GM23338 (cell line): ENCODE data around the gene ZNF892. TPM values are rescaled to one million over a fixed set of nuclear protein-coding genes. Genes with fewer than 3 reads are reported as not detected.

Source experiments
- ATAC-seq: fragments of 200-7000 bp; cut with Tn5 transposase; 3 replicates; pipeline ENCODE4 v1.9.1; 2020
- DNase-seq: peaks from one replicate; pipeline ENCODE4 v3.0.0-alpha.2; 2015; ENCODE audit warnings: low spot score
- H2AFZ ChIP-seq: fragments of 200-600 bp; sonication (generic); 2 replicates; pipeline ENCODE4 v1.8.0; 2016; ENCODE audit warnings: antibody characterized with exemption, mild to moderate bottlenecking, moderate library complexity
- H3F3A ChIP-seq: fragments of 200-600 bp; sonication (generic); replicated peaks from 2 replicates; pipeline ENCODE4 v1.8.0; 2017; ENCODE audit warnings: antibody characterized with exemption, mixed run types, low read depth
- H3K27ac ChIP-seq: fragments of 200-600 bp; sonication (generic); 2 replicates; pipeline ENCODE4 v1.6.1; 2016; ENCODE audit warnings: low read depth
- H3K27me3 ChIP-seq: fragments of 200-600 bp; sonication (generic); 2 replicates; pipeline ENCODE4 v1.8.0; 2016; ENCODE audit warnings: mild to moderate bottlenecking, mixed run types, moderate library complexity; ENCODE audit not compliant: insufficient read depth
- H3K36me3 ChIP-seq: fragments of 200-600 bp; sonication (generic); 2 replicates; pipeline ENCODE4 v1.8.0; 2016; ENCODE audit warnings: mild to moderate bottlenecking; ENCODE audit not compliant: insufficient read depth
- H3K4me1 ChIP-seq: fragments of 200-600 bp; sonication (generic); 2 replicates; pipeline ENCODE4 v1.8.0; 2016; ENCODE audit warnings: mild to moderate bottlenecking, moderate library complexity; ENCODE audit not compliant: insufficient read depth
- H3K4me2 ChIP-seq: fragments of 200-600 bp; sonication (generic); 2 replicates; pipeline ENCODE4 v1.7.1; 2017; ENCODE audit warnings: mixed run types
- H3K4me3 ChIP-seq: fragments of 200-600 bp; sonication (generic); 2 replicates; pipeline ENCODE4 v1.6.1; 2016; ENCODE audit warnings: mixed run types
- H3K79me2 ChIP-seq: fragments of 200-600 bp; sonication (generic); replicated peaks from 2 replicates; pipeline ENCODE4 v1.8.0; 2017; ENCODE audit warnings: mild to moderate bottlenecking; ENCODE audit not compliant: insufficient read depth
- H3K9me2 ChIP-seq: fragments of 200-600 bp; sonication (generic); 2 replicates; pipeline ENCODE4 v1.8.0; 2017; ENCODE audit not compliant: insufficient read depth
- H4K20me1 ChIP-seq: fragments of 200-600 bp; sonication (generic); replicated peaks from 2 replicates; pipeline ENCODE4 v1.8.0; 2017; ENCODE audit warnings: mild to moderate bottlenecking; ENCODE audit not compliant: insufficient read depth
- H3K27ac Mint-ChIP-seq: 2 replicates; pipeline ENCODE4 v1.8.0; 2020; ENCODE audit warnings: inconsistent platforms, mild to moderate bottlenecking, moderate library complexity, mixed read lengths
- H3K27me3 Mint-ChIP-seq: 3 replicates; pipeline ENCODE4 v1.8.0; 2022; ENCODE audit warnings: low read depth, mild to moderate bottlenecking, moderate library complexity, mixed read lengths, inconsistent platforms; ENCODE audit not compliant: insufficient read depth, poor library complexity
- H3K36me3 Mint-ChIP-seq: 3 replicates; pipeline ENCODE4 v1.8.0; 2021; ENCODE audit warnings: low read depth, mild to moderate bottlenecking, inconsistent platforms, moderate library complexity, mixed read lengths
- H3K4me1 Mint-ChIP-seq: 3 replicates; pipeline ENCODE4 v1.8.0; 2020; ENCODE audit warnings: mild to moderate bottlenecking, inconsistent platforms, mixed read lengths
- H3K4me3 Mint-ChIP-seq: 3 replicates; pipeline ENCODE4 v1.8.0; 2021; ENCODE audit warnings: moderate library complexity, mild to moderate bottlenecking, inconsistent platforms, mixed read lengths
- H3K9me3 Mint-ChIP-seq: 3 replicates; pipeline ENCODE4 v1.8.0; 2020; ENCODE audit warnings: moderate library complexity, mild to moderate bottlenecking, inconsistent platforms, mixed read lengths
- CREB1 ChIP-seq: fragments of 250-450 bp; sonication (Bioruptor Pico); IDR thresholded peaks from 2 replicates; pipeline ENCODE4 v1.5.0; 2020; ENCODE audit warnings: low read depth, mild to moderate bottlenecking, moderate library complexity
- CTCF ChIP-seq, 2 experiments: fragments of 200-600 bp in 1 of 2; sonication (generic) in 1 of 2; conservative IDR thresholded peaks; 2 replicates each; pipeline versions ENCODE4 v1.5.1 to v1.6.1; 2016 to 2017; ENCODE audit warnings: antibody characterized with exemption in 2 of 2, low read depth in 2 of 2, mild to moderate bottlenecking in 2 of 2, moderate library complexity in 1 of 2
- ETS1 ChIP-seq: IDR thresholded peaks from 2 replicates; pipeline ENCODE4 v1.6.1; 2016; ENCODE audit warnings: antibody characterized with exemption
- EZH2 ChIP-seq: fragments of 200-600 bp; sonication (generic); IDR thresholded peaks from one replicate; pipeline ENCODE4 v1.8.0; 2017; ENCODE audit warnings: antibody characterized with exemption, mild to moderate bottlenecking, low read depth; ENCODE audit not compliant: unreplicated experiment
- EZH2phosphoT487 ChIP-seq: fragments of 200-600 bp; sonication (generic); IDR thresholded peaks from one replicate; pipeline ENCODE4 v1.8.1; 2018; ENCODE audit warnings: antibody characterized with exemption; ENCODE audit not compliant: unreplicated experiment
- JUNB ChIP-seq: IDR thresholded peaks from one replicate; pipeline ENCODE4 v1.6.1; 2016; ENCODE audit warnings: antibody characterized with exemption; ENCODE audit not compliant: unreplicated experiment
- NANOG ChIP-seq: IDR thresholded peaks from 2 replicates; pipeline ENCODE4 v1.6.1; 2016; ENCODE audit warnings: antibody characterized with exemption, borderline replicate concordance
- POLR2AphosphoS5 ChIP-seq: IDR thresholded peaks from 2 replicates; pipeline ENCODE4 v1.6.1; 2016; ENCODE audit warnings: antibody characterized with exemption, low read depth
- REST ChIP-seq: IDR thresholded peaks from one replicate; pipeline ENCODE4 v1.6.1; 2018; ENCODE audit warnings: antibody characterized with exemption; ENCODE audit not compliant: unreplicated experiment
- STAT1 ChIP-seq: IDR thresholded peaks from one replicate; pipeline ENCODE4 v1.6.1; 2016; ENCODE audit warnings: antibody characterized with exemption; ENCODE audit not compliant: unreplicated experiment
- ZNF114 ChIP-seq: fragments of 250-450 bp; sonication (Bioruptor Pico); IDR thresholded peaks from 2 replicates; pipeline ENCODE4 v1.5.0; 2020; ENCODE audit warnings: mild to moderate bottlenecking, moderate library complexity
- ZNF331 ChIP-seq: fragments of 250-450 bp; sonication (Bioruptor Pico); IDR thresholded peaks from 2 replicates; pipeline ENCODE4 v1.5.0; 2020; ENCODE audit warnings: low read depth, mild to moderate bottlenecking, moderate library complexity
- ZNF462 ChIP-seq: fragments of 250-450 bp; sonication (Bioruptor Pico); IDR thresholded peaks from 2 replicates; pipeline ENCODE4 v1.5.0; 2020; ENCODE audit warnings: mild to moderate bottlenecking, moderate library complexity
- long read RNA-seq: library from polyadenylated mRNA; unstranded; transcript quantifications from one replicate; pipeline ENCODE4 v2.0.0, GENCODE V29; 2020; ENCODE audit not compliant: unreplicated experiment
- polyA plus RNA-seq: library from polyadenylated mRNA; unstranded; fragments of >200 nt; fragmentation: Nextera tagmentation; extraction: Ambion mirVana; gene quantifications from 2 replicates; pipeline ENCODE4 v1.2.1, GENCODE V29; 2016
- total RNA-seq: library from RNA; depleted of rRNA; stranded (reverse); fragments of >200 nt; shearing (Covaris generic); gene quantifications from 2 replicates; pipeline ENCODE4 v1.2.3, GENCODE V29; 2014; rRNA removed

Gene ZNF892
- total RNA-seq: 13.3 and 17.9 TPM in 2 replicates
- 2.2 and 2.7 TPM in 2 replicates for polyA plus RNA-seq
- long read RNA-seq, partial matches to known transcripts: 0 of 3 reads
- long read RNA-seq, other reads (novel, unspliced or antisense): 2 of 3 reads

- H3K4me3 ChIP-seq: peak within 1 kb of the TSS; percentile 85
- Mint-ChIP-seq H3K4me3 (peak within 1 kb of the TSS; percentile 86), H3K9me3 (peaks cover 31% of the 10 kb centered on the region), H3K27ac (peak within 1 kb of the TSS; percentile 80), H3K4me1 (peaks cover 21% of the 10 kb centered on the region; the same call in 2 of the 3 replicates), H3K36me3 (peaks cover 41% of the 10 kb centered on the region), H3K27me3 (peaks cover 20% of the 10 kb centered on the region)
- peaks cover 26% of the 10 kb centered on the region for H3K27me3 ChIP-seq
- ATAC-seq (peak; percentile 94), DNase-seq (peak; percentile 97)
- H3K4me2 ChIP-seq: peak within 1 kb of the TSS; percentile 93
- no peak for TF ChIP-seq STAT1
- peak; percentile 32 to 59; a peak in 2 of 4 replicates for TF ChIP-seq CTCF (conservative IDR thresholded peaks at IDR 0.05; ENCODE audit: low read depth in 2 of 2)
- TF ChIP-seq ZNF331 (CRISPR knock-in tag): peak; percentile 61
- TF ChIP-seq ZNF462 (CRISPR knock-in tag): no peak
- TF ChIP-seq JUNB: no peak
- no peak for TF ChIP-seq REST
- TF ChIP-seq EZH2: peak; percentile 44
- no peak for TF ChIP-seq EZH2phosphoT487
- peak; percentile 81 for TF ChIP-seq ETS1
- peak; percentile 80 for TF ChIP-seq POLR2AphosphoS5
- no peak for TF ChIP-seq ZNF114 (CRISPR knock-in tag)
- TF ChIP-seq NANOG: no peak
- peak; percentile 67 for TF ChIP-seq CREB1 (CRISPR knock-in tag)
- peaks cover 14% of the 10 kb centered on the region for H3K4me1 ChIP-seq
- peaks cover 9% of the 10 kb centered on the region for H4K20me1 ChIP-seq
- H2AFZ ChIP-seq: peak within 1 kb of the TSS; percentile 94
- peaks cover 14% of the 10 kb centered on the region; the same call in 1 of the 2 replicates for H3K79me2 ChIP-seq
- H3K9me2 ChIP-seq: no peaks in the 10 kb centered on the region
- H3K27ac ChIP-seq: peak within 1 kb of the TSS; percentile 78
- peaks cover 5% of the 10 kb centered on the region; the same call in 1 of the 2 replicates for H3F3A ChIP-seq
- H3K36me3 ChIP-seq: peaks cover 18% of the 10 kb centered on the region
Measured at GRCh38 chr2:95207111-95207961, at the start of gene ZNF892. TSS of gene ZNF892 (plus strand) at chr2:95207521. CDS start at chr2:95207816, 295 bp downstream.
